ENCODE data around the gene ARPC2.

DNA sequence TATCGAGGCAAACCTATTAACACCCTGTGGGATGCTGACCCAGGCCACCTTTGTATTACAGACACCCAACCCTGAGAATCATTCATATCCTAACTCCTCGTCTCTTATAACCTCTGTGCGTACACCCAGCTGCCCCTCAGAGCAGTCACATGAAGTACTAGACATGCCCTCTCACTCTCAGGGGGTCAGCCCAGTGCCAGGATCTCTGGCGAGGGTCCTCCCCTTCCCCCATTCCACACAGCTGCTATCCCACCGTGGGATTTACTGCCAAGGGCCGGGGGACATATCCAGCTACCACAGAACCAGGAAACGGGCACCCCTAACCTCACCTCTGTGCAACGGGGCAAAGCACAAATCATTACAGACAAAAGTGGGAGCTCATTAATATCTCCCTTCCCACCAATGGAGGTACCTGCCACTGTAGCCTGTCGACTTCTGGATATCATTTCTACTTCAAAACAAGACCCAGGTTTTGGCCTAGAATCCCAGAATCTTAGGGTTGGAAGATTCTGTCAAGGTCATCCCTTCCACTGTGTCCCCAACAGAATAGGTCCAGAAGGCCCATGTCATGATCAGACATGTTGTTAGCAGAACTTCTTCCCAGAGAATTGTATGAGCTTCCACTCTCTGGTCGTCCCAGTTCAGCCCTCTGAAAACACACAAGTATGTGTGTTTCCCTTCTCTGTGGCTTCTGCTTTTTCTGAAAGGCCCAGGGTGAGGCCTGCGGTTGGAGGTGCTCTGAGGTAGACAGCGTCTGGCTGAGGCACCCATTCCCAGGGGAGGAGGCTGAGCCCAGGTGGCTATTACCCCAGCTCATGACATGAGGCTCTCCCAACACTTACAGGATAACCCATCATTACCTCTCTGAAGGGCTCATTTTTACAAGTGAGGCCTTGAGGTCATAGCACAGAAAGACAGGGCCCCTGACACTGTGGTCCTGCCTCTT, 73.6 kb downstream of the ARPC2 start:
- TF ChIP-seq POLR2A (IDR thresholded peaks at IDR 0.05) (no peak), EP300 (IDR thresholded peaks at IDR 0.05) (no peak), POLR2AphosphoS5 (IDR thresholded peaks at IDR 0.05) (peak in 1 of 3 donors; percentile 13)
- TF ChIP-seq, protein P1, sequence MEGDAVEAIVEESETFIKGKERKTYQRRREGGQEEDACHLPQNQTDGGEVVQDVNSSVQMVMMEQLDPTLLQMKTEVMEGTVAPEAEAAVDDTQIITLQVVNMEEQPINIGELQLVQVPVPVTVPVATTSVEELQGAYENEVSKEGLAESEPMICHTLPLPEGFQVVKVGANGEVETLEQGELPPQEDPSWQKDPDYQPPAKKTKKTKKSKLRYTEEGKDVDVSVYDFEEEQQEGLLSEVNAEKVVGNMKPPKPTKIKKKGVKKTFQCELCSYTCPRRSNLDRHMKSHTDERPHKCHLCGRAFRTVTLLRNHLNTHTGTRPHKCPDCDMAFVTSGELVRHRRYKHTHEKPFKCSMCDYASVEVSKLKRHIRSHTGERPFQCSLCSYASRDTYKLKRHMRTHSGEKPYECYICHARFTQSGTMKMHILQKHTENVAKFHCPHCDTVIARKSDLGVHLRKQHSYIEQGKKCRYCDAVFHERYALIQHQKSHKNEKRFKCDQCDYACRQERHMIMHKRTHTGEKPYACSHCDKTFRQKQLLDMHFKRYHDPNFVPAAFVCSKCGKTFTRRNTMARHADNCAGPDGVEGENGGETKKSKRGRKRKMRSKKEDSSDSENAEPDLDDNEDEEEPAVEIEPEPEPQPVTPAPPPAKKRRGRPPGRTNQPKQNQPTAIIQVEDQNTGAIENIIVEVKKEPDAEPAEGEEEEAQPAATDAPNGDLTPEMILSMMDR (IDR thresholded peaks at IDR 0.05), result no peak

Data from stomach (tissue), 4 donors.